ENCODE measurements around the gene UCP3. TPM values are rescaled to one million over a fixed set of nuclear protein-coding genes. Genes with fewer than 3 reads are reported as not detected.

UCP3 gene
- total and polyA plus RNA-seq, 10 of the 15 experiments (the other 5 are each of a cell fraction or from before 2014, with no cell fraction given): 0.02 to 1.9 (median 0.94) TPM

DNA sequence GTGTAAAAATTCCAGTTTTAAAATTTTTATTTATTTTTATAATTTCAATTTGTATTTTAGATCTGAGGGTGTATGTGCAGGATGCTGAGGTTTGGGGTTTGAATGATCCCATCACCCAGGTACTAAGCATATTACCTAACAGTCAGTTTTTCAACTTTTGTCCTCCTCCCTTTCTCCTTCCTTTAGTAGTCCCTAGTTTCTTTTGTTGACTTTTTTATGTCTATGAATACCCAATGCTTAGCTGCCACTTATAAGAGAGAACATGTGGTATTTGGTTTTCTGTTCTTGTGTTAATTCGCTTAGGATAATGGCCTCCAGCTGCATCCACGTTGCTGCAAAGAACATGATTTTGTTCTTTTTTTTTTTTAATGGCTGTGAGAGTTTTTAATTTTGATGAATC, 35.7 kb upstream of the UCP3 start:
- H3K4me1 ChIP-seq (ENCODE audit: control insufficient read depth, insufficient read depth, low read length): no peaks in the 10 kb centered on the region
- H3K27me3 ChIP-seq (replicated peaks in 1 of 2; ENCODE audit: control insufficient read depth in 2 of 2, insufficient read depth in 2 of 2, low read length in 1 of 2): no peaks in the 10 kb centered on the region
- RAD21 ChIA-PET (ENCODE audit: unreplicated experiment): no interaction called here
- peaks cover 3 to 5% of the 10 kb centered on the region in 2 experiments; a peak in 3 of 4 replicates for H3K36me3 ChIP-seq (ENCODE audit: control insufficient read depth in 2 of 2, insufficient read depth in 2 of 2, low read length in 1 of 2)
- no peak overlapping the region for H3K4me2 ChIP-seq (ENCODE audit: control insufficient read depth, insufficient read depth)
- no peak overlapping the region for H3K9ac ChIP-seq (ENCODE audit: control insufficient read depth, insufficient read depth, low read length)
- H3K4me3 ChIP-seq: no peak overlapping the region
- H4K20me1 ChIP-seq (ENCODE audit: control insufficient read depth, insufficient read depth): no peaks in the 10 kb centered on the region
- 97% methylated on average over 2 of the region's 2 CpGs for WGBS (ENCODE audit: insufficient coverage, insufficient replicate concordance, low lambda C conversion rate, missing lambda C conversion rate)
- TF ChIP-seq TCF3 (IDR thresholded peaks at IDR 0.05; ENCODE audit: borderline replicate concordance, insufficient read depth, low read depth, low read length) (no peak), ZSCAN29 (IDR thresholded peaks at IDR 0.05) (no peak), SPI1 (IDR thresholded peaks at IDR 0.05; ENCODE audit: borderline replicate concordance, insufficient read depth, low read depth, low read length) (no peak), HDAC2 (IDR thresholded peaks at IDR 0.05) (no peak), YY1 (IDR thresholded peaks at IDR 0.05; ENCODE audit: low read depth, low read length) (no peak), MTA2 (IDR thresholded peaks at IDR 0.05; ENCODE audit: low read depth) (no peak), E2F8 (IDR thresholded peaks at IDR 0.05; ENCODE audit: low read depth, partially characterized antibody) (no peak), ASH2L (IDR thresholded peaks at IDR 0.05; ENCODE audit: borderline replicate concordance, low read depth) (no peak), WRNIP1 (IDR thresholded peaks at IDR 0.05; ENCODE audit: borderline replicate concordance, low read depth, low read length) (no peak), NFXL1 (IDR thresholded peaks at IDR 0.05; ENCODE audit: borderline replicate concordance) (no peak), SIX5 (IDR thresholded peaks at IDR 0.05; ENCODE audit: low read depth, low read length, severe bottlenecking) (no peak), SMARCA5 (IDR thresholded peaks at IDR 0.05) (no peak), CHD2 (IDR thresholded peaks at IDR 0.05; ENCODE audit: borderline replicate concordance, low read depth, low read length) (no peak), BHLHE40 (IDR thresholded peaks at IDR 0.05; ENCODE audit: borderline replicate concordance in 1 of 2, low read depth in 2 of 2, low read length in 1 of 2) (no peak), NKRF (conservative IDR thresholded peaks at IDR 0.05) (no peak), PRDM15 (CRISPR knock-in tag; IDR thresholded peaks at IDR 0.05) (no peak)
- in situ Hi-C loops (cut with MboI): no loop called here
- no peak overlapping the region for H3K27ac ChIP-seq (ENCODE audit: control insufficient read depth, insufficient read depth)
- DNase-seq (ENCODE audit: low read depth, low spot score) (no peak), FAIRE-seq (no peak), ATAC-seq (no peak)
- POLR2A ChIA-PET: interaction anchor here (0.6 to 1.0 kb wide), 2 partner anchors 10 to 169 kb away, joined by 3 to 4 read pairs; no protein-coding TSS in a partner anchor
- intact Hi-C loops (cut with micrococcal nuclease; ENCODE audit: unreplicated experiment): no loop called here
- H2AFZ ChIP-seq (ENCODE audit: control insufficient read depth, low read depth, low read length): no peak overlapping the region
- no TSS peak for BruUV-seq (replicated peaks)
- no peaks in the 10 kb centered on the region for H3K79me2 ChIP-seq (ENCODE audit: control insufficient read depth, insufficient read depth, low read length)
- CTCF ChIA-PET: interaction anchor here (0.6 kb wide), 2 partner anchors 166 to 610 kb away, joined by 3 read pairs; no protein-coding TSS in a partner anchor
- SMC1A ChIA-PET (ENCODE audit: uncharacterized antibody, unreplicated experiment): interaction anchor here (0.7 to 0.8 kb wide), 2 partner anchors 81 to 248 kb away, joined by 3 read pairs; no protein-coding TSS in a partner anchor
- H3K9me3 ChIP-seq (replicated peaks; ENCODE audit: control insufficient read depth, insufficient read depth, low read length): no peaks in the 10 kb centered on the region

Data from GM12878 (cell line).